ENCODE data around the gene LTBP4. TPM values are rescaled to one million over a fixed set of nuclear protein-coding genes. Genes with fewer than 3 reads are reported as not detected.

Gene LTBP4
- total and polyA plus RNA-seq, 4 donors = 140 to 768 (median 506) TPM

GRCh38 chr19:40610396-40611064, 9.4 kb downstream of the LTBP4 start:
- H3K4me1 ChIP-seq (ENCODE audit: control insufficient read depth in 1 of 2, insufficient read depth in 2 of 2, low read length in 2 of 2) = no peaks in the 10 kb centered on the region
- peak; percentile 85 to 86 for DNase-seq

GRCh38 chr19:40611096-40611495, 9.9 kb downstream of the LTBP4 start:
- DNase-seq (peak in 1 of 2 donors; percentile 66), ATAC-seq (ENCODE audit: low FRiP score) (no peak)
- intact Hi-C loops (cut with DNase I) = no loop called here

More at GRCh38 chr19:40610396-40611064, 9.4 kb downstream of the LTBP4 start:
- 11 to 15% methylated on average over 29 of the region's 29 CpGs for WGBS, 2 donors
- H3K27ac ChIP-seq (ENCODE audit: low read depth in 1 of 2, low read length in 2 of 2) = peak overlapping the region in 1 of 2 donors; percentile 49
- intact Hi-C loops (cut with DNase I) = no loop called here
- H3K36me3 ChIP-seq (ENCODE audit: control insufficient read depth in 1 of 2, insufficient read depth in 2 of 2, low read length in 1 of 2) = no peaks in the 10 kb centered on the region
- H3K27me3 ChIP-seq (ENCODE audit: control insufficient read depth in 1 of 2, insufficient read depth in 2 of 2, low read length in 1 of 2) = no peaks in the 10 kb centered on the region
- peak; percentile 9 for ATAC-seq (ENCODE audit: low FRiP score)
- no peaks in the 10 kb centered on the region for H3K9me3 ChIP-seq (ENCODE audit: control insufficient read depth, low read length)
- H3K4me3 ChIP-seq (ENCODE audit: low read length in 2 of 2) = no peak overlapping the region

DNA sequence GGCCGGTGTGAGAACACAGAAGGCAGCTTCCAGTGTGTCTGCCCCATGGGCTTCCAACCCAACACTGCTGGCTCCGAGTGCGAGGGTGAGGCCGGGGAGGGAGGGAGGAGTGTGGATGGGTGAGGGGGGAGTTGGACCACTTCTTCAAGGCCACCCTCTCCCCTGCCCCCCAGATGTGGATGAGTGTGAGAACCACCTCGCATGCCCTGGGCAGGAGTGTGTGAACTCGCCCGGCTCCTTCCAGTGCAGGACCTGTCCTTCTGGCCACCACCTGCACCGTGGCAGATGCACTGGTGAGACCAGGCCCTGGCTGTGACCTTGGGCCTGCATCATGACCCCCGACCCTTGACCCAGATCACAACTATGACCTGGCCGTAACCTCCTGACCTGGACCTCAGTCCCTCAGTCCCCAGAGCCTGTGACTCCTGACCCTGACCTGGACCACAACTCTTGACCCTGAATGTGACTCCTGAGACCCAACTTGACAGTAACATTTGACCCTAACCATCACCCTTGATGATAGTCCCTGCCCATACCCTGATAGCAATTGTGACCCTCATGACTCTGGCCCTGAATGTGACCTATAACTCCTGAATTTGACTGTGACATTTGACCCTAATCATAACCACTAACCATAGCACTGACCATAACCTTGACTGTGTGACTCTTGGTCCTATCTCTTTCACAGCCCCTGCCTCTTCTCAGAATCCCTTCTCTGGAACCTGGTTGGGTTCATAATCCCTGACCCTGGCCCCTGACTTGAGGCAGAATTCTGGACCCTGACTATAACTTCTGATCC, 10.9 kb downstream of the LTBP4 start:
- ATAC-seq (ENCODE audit: low FRiP score) = no peak
- Histone ChIP-seq H3K27ac (ENCODE audit: low read depth in 1 of 2, low read length in 2 of 2) (no peak overlapping the region), H3K4me1 (ENCODE audit: control insufficient read depth in 1 of 2, insufficient read depth in 2 of 2, low read length in 2 of 2) (no peaks in the 10 kb centered on the region), H3K9me3 (ENCODE audit: control insufficient read depth, low read length) (no peaks in the 10 kb centered on the region), H3K4me3 (ENCODE audit: low read length in 2 of 2) (no peak overlapping the region), H3K27me3 (ENCODE audit: control insufficient read depth in 1 of 2, insufficient read depth in 2 of 2, low read length in 1 of 2) (no peaks in the 10 kb centered on the region), H3K36me3 (ENCODE audit: control insufficient read depth in 1 of 2, insufficient read depth in 2 of 2, low read length in 1 of 2) (no peaks in the 10 kb centered on the region)
- no peak for DNase-seq
- WGBS, 2 donors = 92 to 94% methylated on average over 10 of the region's 10 CpGs
- intact Hi-C loops (cut with DNase I) = no loop called here

More at GRCh38 chr19:40611096-40611495, 9.9 kb downstream of the LTBP4 start:
- no peaks in the 10 kb centered on the region for H3K27me3 ChIP-seq (ENCODE audit: control insufficient read depth in 1 of 2, insufficient read depth in 2 of 2, low read length in 1 of 2)
- H3K4me3 ChIP-seq (ENCODE audit: low read length in 2 of 2) = no peak overlapping the region
- H3K36me3 ChIP-seq (ENCODE audit: control insufficient read depth in 1 of 2, insufficient read depth in 2 of 2, low read length in 1 of 2) = no peaks in the 10 kb centered on the region
- H3K27ac ChIP-seq (ENCODE audit: low read depth in 1 of 2, low read length in 2 of 2) = no peak overlapping the region
- WGBS, 2 donors = 81 to 83% methylated on average over 15 of the region's 15 CpGs
- H3K4me1 ChIP-seq (ENCODE audit: control insufficient read depth in 1 of 2, insufficient read depth in 2 of 2, low read length in 2 of 2) = no peaks in the 10 kb centered on the region
- H3K9me3 ChIP-seq (ENCODE audit: control insufficient read depth, low read length) = no peaks in the 10 kb centered on the region

DNA sequence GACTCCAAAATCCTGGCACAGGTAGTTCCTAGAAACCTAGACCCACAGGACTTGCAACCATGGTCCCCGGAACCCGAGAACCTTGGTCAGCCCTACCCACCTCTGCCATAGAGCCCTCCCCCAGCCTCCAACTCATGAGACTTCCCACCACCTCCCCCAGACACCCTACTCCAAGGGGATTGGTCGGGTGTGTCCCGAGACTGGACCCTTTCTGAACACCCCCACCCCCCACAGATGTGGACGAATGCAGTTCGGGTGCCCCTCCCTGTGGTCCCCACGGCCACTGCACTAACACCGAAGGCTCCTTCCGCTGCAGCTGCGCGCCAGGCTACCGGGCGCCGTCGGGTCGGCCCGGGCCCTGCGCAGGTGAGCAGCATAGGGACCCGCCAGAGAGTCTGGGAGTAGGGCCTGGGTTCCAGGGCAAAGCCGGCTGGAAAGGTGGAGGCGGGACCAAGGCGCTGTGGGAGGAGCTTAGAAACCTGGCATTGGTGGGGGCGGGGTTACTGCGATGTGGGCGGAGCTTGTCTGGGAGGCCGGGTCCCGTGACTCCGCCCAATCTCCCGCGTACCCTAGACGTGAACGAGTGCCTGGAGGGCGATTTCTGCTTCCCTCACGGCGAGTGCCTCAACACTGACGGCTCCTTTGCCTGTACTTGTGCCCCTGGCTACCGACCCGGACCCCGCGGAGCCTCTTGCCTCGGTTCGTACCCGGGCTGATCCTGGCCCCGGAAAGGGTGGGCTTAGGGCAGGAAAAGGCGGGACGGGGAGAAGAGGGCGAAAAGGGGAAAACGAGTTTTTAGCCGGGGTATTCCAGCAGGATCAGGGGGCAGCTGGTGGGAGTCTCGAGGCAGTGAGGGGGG, 11.9 kb downstream of the LTBP4 start:
- Histone ChIP-seq H3K9me3 (ENCODE audit: control insufficient read depth, low read length) (no peaks in the 10 kb centered on the region), H3K27ac (ENCODE audit: low read depth in 1 of 2, low read length in 2 of 2) (no peak overlapping the region), H3K27me3 (ENCODE audit: control insufficient read depth in 1 of 2, insufficient read depth in 2 of 2, low read length in 1 of 2) (no peaks in the 10 kb centered on the region), H3K4me3 (ENCODE audit: low read length in 2 of 2) (no peak overlapping the region), H3K36me3 (ENCODE audit: control insufficient read depth in 1 of 2, insufficient read depth in 2 of 2, low read length in 1 of 2) (no peaks in the 10 kb centered on the region), H3K4me1 (ENCODE audit: control insufficient read depth in 1 of 2, insufficient read depth in 2 of 2, low read length in 2 of 2) (no peaks in the 10 kb centered on the region)
- peak in 1 of 2 donors; percentile 74 for DNase-seq
- 68 to 71% methylated on average over 50 of the region's 50 CpGs for WGBS, 2 donors
- intact Hi-C loops (cut with DNase I) = no loop called here
- ATAC-seq (ENCODE audit: low FRiP score) = no peak

GRCh38 chr19:40613690-40614621, 12.8 kb downstream of the LTBP4 start:
- Histone ChIP-seq H3K27me3 (ENCODE audit: control insufficient read depth in 1 of 2, insufficient read depth in 2 of 2, low read length in 1 of 2) (no peaks in the 10 kb centered on the region), H3K4me3 (ENCODE audit: low read length in 2 of 2) (no peak overlapping the region), H3K9me3 (ENCODE audit: control insufficient read depth, low read length) (no peaks in the 10 kb centered on the region), H3K27ac (ENCODE audit: low read depth in 1 of 2, low read length in 2 of 2) (no peak overlapping the region), H3K36me3 (ENCODE audit: control insufficient read depth in 1 of 2, insufficient read depth in 2 of 2, low read length in 1 of 2) (no peaks in the 10 kb centered on the region), H3K4me1 (ENCODE audit: control insufficient read depth in 1 of 2, insufficient read depth in 2 of 2, low read length in 2 of 2) (no peaks in the 10 kb centered on the region)
- intact Hi-C loops (cut with DNase I) = no loop called here
- DNase-seq = peak; percentile 89
- peak; percentile 66 for ATAC-seq (ENCODE audit: low FRiP score)
- WGBS, 2 donors = 79 to 85% methylated on average over 65 to 67 of the region's 67 CpGs

DNA sequence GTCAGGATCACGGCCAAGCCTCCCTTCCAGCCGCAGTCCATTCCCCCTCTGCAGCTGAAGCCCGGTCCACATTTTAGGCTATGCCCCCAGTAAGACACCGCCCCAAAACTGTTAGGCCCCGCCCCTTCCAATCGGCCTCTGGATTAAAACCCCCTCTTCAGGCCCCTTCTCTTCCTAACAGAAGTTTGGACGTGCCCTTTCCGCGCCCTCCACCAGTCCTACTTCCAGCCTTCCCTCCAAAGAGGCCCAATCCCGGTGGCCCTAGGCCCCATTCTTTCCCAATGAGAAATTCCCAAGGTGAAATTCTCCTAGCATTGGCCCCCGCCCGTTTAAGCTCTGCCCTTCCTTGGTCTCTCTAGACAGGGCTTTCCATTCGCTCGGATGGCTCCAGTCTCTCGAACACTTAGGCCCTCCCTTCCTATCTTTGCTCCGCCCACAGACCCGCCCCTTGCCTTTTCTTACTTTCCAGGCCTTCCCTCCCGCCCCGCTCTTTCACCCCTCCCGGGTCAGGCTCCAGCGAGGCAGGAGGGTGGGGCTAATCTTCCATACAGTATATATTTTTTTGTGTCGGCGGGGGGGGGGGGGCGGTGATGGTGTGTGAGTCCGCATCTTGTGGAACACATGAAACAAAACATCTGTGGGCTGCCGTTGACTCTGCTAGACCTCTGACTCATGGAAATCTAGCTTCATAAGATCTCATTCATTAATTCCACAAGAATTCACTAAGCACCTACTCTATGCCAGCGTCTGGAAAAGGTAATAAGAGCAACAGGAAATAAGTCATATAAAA, 13.6 kb downstream of the LTBP4 start:
- ATAC-seq (ENCODE audit: low FRiP score) (peak; percentile 56), DNase-seq (peak; percentile 90 to 91)
- Histone ChIP-seq H3K4me1 (ENCODE audit: control insufficient read depth in 1 of 2, insufficient read depth in 2 of 2, low read length in 2 of 2) (no peaks in the 10 kb centered on the region), H3K4me3 (ENCODE audit: low read length in 2 of 2) (no peak overlapping the region), H3K27me3 (ENCODE audit: control insufficient read depth in 1 of 2, insufficient read depth in 2 of 2, low read length in 1 of 2) (no peaks in the 10 kb centered on the region), H3K9me3 (ENCODE audit: control insufficient read depth, low read length) (no peaks in the 10 kb centered on the region), H3K27ac (ENCODE audit: low read depth in 1 of 2, low read length in 2 of 2) (no peak overlapping the region), H3K36me3 (ENCODE audit: control insufficient read depth in 1 of 2, insufficient read depth in 2 of 2, low read length in 1 of 2) (peaks cover 0 to 2% of the 10 kb centered on the region in 2 donors)
- intact Hi-C loops (cut with DNase I) = no loop called here
- 64 to 66% methylated on average over 27 of the region's 27 CpGs for WGBS, 2 donors

GRCh38 chr19:40616178-40616577, 15.0 kb downstream of the LTBP4 start:
- ATAC-seq (ENCODE audit: low FRiP score) (no peak), DNase-seq (no peak)
- WGBS, 2 donors = 82 to 85% methylated on average over 5 of the region's 5 CpGs
- no peaks in the 10 kb centered on the region for H3K27me3 ChIP-seq (ENCODE audit: control insufficient read depth in 1 of 2, insufficient read depth in 2 of 2, low read length in 1 of 2)
- H3K4me3 ChIP-seq (ENCODE audit: low read length in 2 of 2) = no peak overlapping the region
- intact Hi-C loops (cut with DNase I) = no loop called here
- peaks cover 0 to 2% of the 10 kb centered on the region in 2 donors for H3K36me3 ChIP-seq (ENCODE audit: control insufficient read depth in 1 of 2, insufficient read depth in 2 of 2, low read length in 1 of 2)
- H3K9me3 ChIP-seq (ENCODE audit: control insufficient read depth, low read length) = no peaks in the 10 kb centered on the region
- no peak overlapping the region for H3K27ac ChIP-seq (ENCODE audit: low read depth in 1 of 2, low read length in 2 of 2)
- H3K4me1 ChIP-seq (ENCODE audit: control insufficient read depth in 1 of 2, insufficient read depth in 2 of 2, low read length in 2 of 2) = no peaks in the 10 kb centered on the region
